Rectal smooth muscle tissue (tissue), 1 donor: ENCODE results near the gene SLC7A5.
"Not testable (repeated sequence)": the region's sequence is repeated elsewhere in the genome, so short reads cannot be mapped to it uniquely, and the experiment has no call there.

Experiments used
- H3K27ac ChIP-seq: one replicate; pipeline ENCODE4 v1.7.0; 2013; ENCODE audit warnings: low read depth, low read length, inconsistent platforms
- H3K27me3 ChIP-seq: one replicate; pipeline ENCODE4 v1.7.0; 2013; ENCODE audit warnings: low read length; ENCODE audit not compliant: control insufficient read depth, insufficient read depth
- H3K36me3 ChIP-seq: one replicate; pipeline ENCODE4 v1.7.0; 2013; ENCODE audit warnings: low read length; ENCODE audit not compliant: control insufficient read depth, insufficient read depth
- H3K4me1 ChIP-seq: one replicate; pipeline ENCODE4 v1.7.0; 2013; ENCODE audit warnings: low read length; ENCODE audit not compliant: control insufficient read depth, insufficient read depth
- H3K4me3 ChIP-seq: one replicate; pipeline ENCODE4 v1.7.0; 2013; ENCODE audit warnings: low read length
- H3K9ac ChIP-seq: one replicate; pipeline ENCODE4 v1.7.0; 2013; ENCODE audit warnings: low read length

SLC7A5 gene

DNA sequence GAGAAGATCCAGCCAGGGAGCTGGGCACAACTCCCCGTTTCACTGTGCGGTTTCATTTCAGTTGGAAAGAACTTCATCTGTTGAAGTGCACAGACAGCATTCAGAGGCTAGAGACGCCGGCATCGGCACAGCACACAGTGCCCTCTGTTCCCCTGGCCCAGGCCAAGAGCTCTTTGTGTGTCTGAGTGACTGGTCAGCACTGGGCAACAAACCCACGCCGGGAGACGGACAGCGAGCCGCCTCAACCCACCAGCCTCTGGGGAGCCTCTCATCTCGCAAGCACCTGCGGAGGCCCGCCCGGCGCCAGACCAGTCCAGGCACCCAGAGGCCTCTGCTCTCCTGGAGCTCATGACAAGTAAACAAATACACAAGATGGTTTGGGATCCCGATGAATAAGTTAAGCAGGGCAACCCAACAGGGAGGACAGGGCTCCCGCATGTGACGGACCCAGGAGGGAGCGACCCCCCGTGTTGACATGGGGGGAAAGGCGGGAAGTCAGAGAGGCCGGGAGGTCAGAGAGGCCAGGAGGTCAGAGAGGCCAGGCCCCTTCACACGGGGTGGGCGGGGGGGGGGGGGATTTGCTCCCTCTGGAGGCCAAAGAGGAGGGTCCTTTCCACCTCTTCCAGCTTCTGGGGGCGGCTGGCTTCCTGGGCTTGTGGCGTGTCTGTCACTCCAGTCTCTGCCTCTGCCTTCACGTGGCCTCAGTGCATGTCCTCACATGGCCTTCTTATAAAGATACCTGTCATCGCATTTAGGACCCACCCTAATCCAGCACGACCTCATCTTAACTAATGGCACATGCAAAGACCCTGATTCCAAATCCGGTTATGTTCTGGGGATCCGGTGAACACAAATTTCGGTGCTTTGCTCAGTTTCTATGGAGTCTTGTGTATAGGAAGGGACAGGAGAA is 77.8 kb downstream of the SLC7A5 start:
- Histone ChIP-seq H3K36me3 (no peaks in the 10 kb centered on the region), H3K4me3 (no peak overlapping the region), H3K27ac (peak overlapping the region; percentile 84), H3K9ac (no peak overlapping the region), H3K4me1 (peaks cover 15% of the 10 kb centered on the region), H3K27me3 (no peaks in the 10 kb centered on the region)

- peaks cover 15% of the 10 kb centered on the region for H3K4me1 ChIP-seq
- no peaks in the 10 kb centered on the region for H3K36me3 ChIP-seq
- H3K27me3 ChIP-seq: no peaks in the 10 kb centered on the region
- H3K9ac ChIP-seq: no peak overlapping the region
- H3K27ac ChIP-seq: peak overlapping the region; percentile 84
- no peak overlapping the region for H3K4me3 ChIP-seq
Measured at GRCh38 chr16:87790292-87791100, 78.8 kb downstream of the SLC7A5 start.

DNA sequence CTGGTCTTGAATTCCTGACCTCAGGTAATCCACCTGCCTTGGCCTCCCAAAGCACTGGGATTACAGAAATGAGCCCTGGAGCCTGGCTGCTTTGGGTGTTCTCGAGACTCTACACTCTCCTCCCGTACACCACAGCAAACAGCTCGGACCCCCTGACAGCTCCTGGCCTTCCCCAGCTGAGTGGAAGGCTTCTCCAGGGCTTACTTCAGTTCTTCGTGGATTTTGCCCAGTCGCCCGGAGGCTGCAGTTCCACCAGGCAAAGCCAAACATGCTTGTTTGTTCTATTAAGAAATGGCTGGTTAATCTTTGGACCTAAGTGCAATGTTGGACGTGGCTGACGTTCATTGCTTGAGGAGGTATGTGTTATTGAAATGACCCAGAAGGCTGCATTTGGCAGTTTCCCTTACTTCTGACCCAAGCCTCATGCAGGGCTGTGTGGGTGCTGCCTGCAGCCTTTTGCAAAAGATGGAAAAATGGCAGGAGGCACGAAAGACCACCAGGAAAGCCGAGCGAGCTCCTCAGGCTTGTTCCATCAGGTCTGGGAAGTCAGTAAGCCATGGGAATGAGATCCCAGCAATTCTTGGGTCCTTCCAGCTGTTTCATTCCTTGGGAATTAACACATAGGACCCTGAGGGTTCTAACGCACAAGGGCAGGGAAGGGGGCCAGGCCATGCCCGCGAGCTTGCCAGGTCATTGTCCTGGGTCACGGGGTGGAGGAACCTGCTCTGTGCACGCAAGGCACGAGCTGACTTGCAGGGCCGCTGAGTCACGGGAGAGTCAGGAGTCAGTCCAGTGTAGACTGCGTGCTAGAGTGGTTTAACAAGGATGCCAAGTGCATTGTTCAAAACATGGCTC is 79.6 kb downstream of the SLC7A5 start:
- Histone ChIP-seq H3K27me3 (no peaks in the 10 kb centered on the region), H3K4me1 (peaks cover 15% of the 10 kb centered on the region), H3K36me3 (no peaks in the 10 kb centered on the region), H3K4me3 (no peak overlapping the region), H3K9ac (no peak overlapping the region), H3K27ac (peak overlapping the region; percentile 84)

- not testable (repeated sequence) for H3K36me3 ChIP-seq, H3K27me3 ChIP-seq, H3K9ac ChIP-seq, H3K4me3 ChIP-seq
- Histone ChIP-seq H3K27ac (peak overlapping the region; percentile 84), H3K4me1 (peaks cover 15% of the 10 kb centered on the region)
Measured at GRCh38 chr16:87788730-87789436, 80.4 kb downstream of the SLC7A5 start.

DNA sequence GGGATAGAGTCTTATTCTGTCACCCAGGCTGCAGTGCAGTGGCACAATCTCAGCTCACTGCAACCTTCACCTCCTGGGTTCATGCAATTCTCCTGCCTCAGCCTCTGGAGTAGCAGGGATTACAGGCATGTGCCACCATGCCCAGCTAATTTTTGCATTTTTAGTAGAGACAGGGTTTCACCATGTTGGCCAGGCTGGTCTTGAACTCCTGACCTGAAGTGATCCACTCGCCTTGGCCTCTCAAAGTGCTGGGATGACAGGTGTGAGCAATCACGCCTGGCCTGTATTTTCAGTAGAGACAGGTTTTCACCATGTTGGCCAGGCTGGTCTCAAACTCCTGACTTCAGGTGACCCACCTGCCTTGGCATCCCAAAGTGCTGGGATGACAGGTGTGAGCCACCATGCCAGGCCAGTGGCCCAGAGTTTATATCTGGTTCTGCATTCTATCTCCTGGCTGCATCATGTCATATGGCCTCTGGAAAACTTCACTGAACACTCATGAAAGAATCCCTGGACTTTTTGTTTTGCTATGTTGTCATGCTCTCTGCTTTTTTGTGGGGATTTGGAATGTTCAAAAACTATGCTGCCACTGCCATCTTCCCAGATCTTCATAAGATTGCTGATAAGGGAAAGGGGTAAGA is 81.7 kb downstream of the SLC7A5 start:
- H3K27me3 ChIP-seq, H3K9ac ChIP-seq, H3K4me3 ChIP-seq, H3K36me3 ChIP-seq: not testable (repeated sequence)
- Histone ChIP-seq H3K27ac (peak overlapping the region; percentile 27), H3K4me1 (peaks cover 15% of the 10 kb centered on the region)

- Histone ChIP-seq H3K36me3 (no peaks in the 10 kb centered on the region), H3K4me3 (no peak overlapping the region), H3K27me3 (no peaks in the 10 kb centered on the region), H3K4me1 (peaks cover 5% of the 10 kb centered on the region), H3K27ac (no peak overlapping the region), H3K9ac (no peak overlapping the region)
Measured at GRCh38 chr16:87784812-87785211, 84.5 kb downstream of the SLC7A5 start.

DNA sequence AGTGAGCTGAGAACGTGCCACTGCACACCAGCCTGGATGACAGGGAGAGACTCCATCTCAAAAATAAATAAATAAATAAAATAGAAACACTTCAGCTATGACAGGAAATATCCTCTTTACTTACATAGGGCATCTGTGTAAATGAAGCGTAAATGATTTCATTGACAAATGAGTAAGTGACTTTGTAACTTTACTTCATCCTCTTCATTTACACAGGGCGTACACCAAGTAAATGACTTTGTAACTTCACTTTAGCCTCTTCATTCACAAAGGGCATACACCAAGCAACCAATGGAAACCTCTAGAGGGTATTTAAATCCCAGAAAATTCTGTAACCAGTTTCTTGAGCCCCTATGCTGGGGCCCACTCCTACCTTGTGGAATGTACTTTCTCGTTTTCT is 87.3 kb downstream of the SLC7A5 start:
- Histone ChIP-seq H3K4me3 (no peak overlapping the region), H3K27me3 (no peaks in the 10 kb centered on the region), H3K36me3 (no peaks in the 10 kb centered on the region), H3K4me1 (no peaks in the 10 kb centered on the region), H3K9ac (no peak overlapping the region), H3K27ac (no peak overlapping the region)

- no peak overlapping the region for H3K27ac ChIP-seq
- H3K4me3 ChIP-seq: no peak overlapping the region
- no peaks in the 10 kb centered on the region for H3K36me3 ChIP-seq
- no peaks in the 10 kb centered on the region for H3K27me3 ChIP-seq
- H3K9ac ChIP-seq: no peak overlapping the region
- H3K4me1 ChIP-seq: no peaks in the 10 kb centered on the region
Measured at GRCh38 chr16:87780385-87780989, 88.8 kb downstream of the SLC7A5 start.
